A549 (cell line): ENCODE data around the gene RSAD1. TPM values are rescaled to one million over a fixed set of nuclear protein-coding genes. Genes with fewer than 3 reads are reported as not detected.

Source experiments
- ATAC-seq, 2 experiments: fragments of 200-7000 bp in 1 of 2; fragments of >200 bp in 1 of 2; cut with Nextera tagmentation in 1 of 2; cut with Tn5 transposase in 1 of 2; 3 replicates each; pipeline versions ENCODE4 v1.8.0 to v1.9.1; 2018 to 2020; ENCODE audit warnings: mild to moderate bottlenecking in 1 of 2, moderate library complexity in 1 of 2
- CTCF ChIA-PET: fragments of 300-600 bp; sonication (Branson Sonifier 250); formaldehyde crosslinking; extraction: SDS; loops from one replicate; lab custom pipeline; 2021; ENCODE audit warnings: antibody characterized with exemption, inconsistent platforms; lab: Yijun Ruan, JAX
- POLR2A ChIA-PET: fragments of 350-600 bp; formaldehyde crosslinking; extraction: SDS; loops from one replicate; lab custom pipeline; 2021; ENCODE audit warnings: antibody characterized with exemption, inconsistent platforms; lab: Yijun Ruan, JAX
- DNase-seq, 2 experiments: peaks; one replicate each; pipeline versions ENCODE4 v3.0.0 to v3.0.0-alpha.2; 2011 to 2016; ENCODE audit warnings: low read depth in 1 of 2, low spot score in 1 of 2
- FAIRE-seq: peaks from 2 replicates; lab custom pipeline; 2011; peaks lifted over from hg19 to GRCh38; lab: Jason Lieb, UNC
- H3K27ac ChIP-seq, 2 experiments: fragments of >200 bp; sonication (Bioruptor Twin); formaldehyde crosslinking; 3 replicates each; pipeline ENCODE4 v1.5.1; 2016 to 2017
- H3K4me1 ChIP-seq: fragments of >200 bp; sonication (Bioruptor Twin); formaldehyde crosslinking; 3 replicates; pipeline ENCODE4 v1.6.1; 2016
- H3K4me2 ChIP-seq: fragments of >200 bp; sonication (Bioruptor Twin); formaldehyde crosslinking; 3 replicates; pipeline ENCODE4 v1.6.1; 2016
- H3K4me3 ChIP-seq: fragments of >200 bp; sonication (Bioruptor Twin); formaldehyde crosslinking; 3 replicates; pipeline ENCODE4 v1.5.1; 2016
- H3K9me3 ChIP-seq: fragments of >200 bp; sonication (Bioruptor Twin); formaldehyde crosslinking; 3 replicates; pipeline ENCODE4 v1.6.1; 2016
- ATOH8 ChIP-seq: fragments of 250-450 bp; sonication (Bioruptor Pico); IDR thresholded peaks from 2 replicates; pipeline ENCODE4 v1.5.0; 2020; ENCODE audit warnings: low read depth, mild to moderate bottlenecking, moderate library complexity
- BHLHE40 ChIP-seq: IDR thresholded peaks from 2 replicates; pipeline ENCODE4 v1.6.1; 2012; ENCODE audit warnings: low read depth, low read length, inconsistent platforms
- CEBPB ChIP-seq, 2 experiments: fragments of >200 bp in 1 of 2; sonication (Bioruptor Twin) in 1 of 2; formaldehyde crosslinking in 1 of 2; IDR thresholded peaks; 2 replicates each; pipeline ENCODE4 v1.6.1; 2012 to 2016
- CTCF ChIP-seq: fragments of >200 bp; sonication (Bioruptor Twin); formaldehyde crosslinking; IDR thresholded peaks from 3 replicates; pipeline ENCODE4 v1.5.1; 2016
- E2F6 ChIP-seq: IDR thresholded peaks from 2 replicates; pipeline ENCODE4 v1.6.1; 2012; ENCODE audit warnings: low read depth, borderline replicate concordance
- ESRRA ChIP-seq: fragments of 150-350 bp; IDR thresholded peaks from 2 replicates; pipeline ENCODE4 v1.6.1; 2014; ENCODE audit warnings: mild to moderate bottlenecking, low read length, borderline replicate concordance
- FOSL2 ChIP-seq, 2 experiments: fragments of 450-650 bp in 1 of 2; fragments of >200 bp in 1 of 2; sonication (Bioruptor Twin) in 1 of 2; formaldehyde crosslinking; IDR thresholded peaks; 2 replicates each; pipeline versions ENCODE4 v1.5.0 to v1.6.1; 2016 to 2020; ENCODE audit warnings: mild to moderate bottlenecking in 1 of 2, moderate library complexity in 1 of 2
- HES2 ChIP-seq: fragments of >200 bp; sonication (Bioruptor Twin); formaldehyde crosslinking; IDR thresholded peaks from 2 replicates; pipeline ENCODE4 v1.6.1; 2016
- JUN ChIP-seq, 2 experiments: fragments of >200 bp; sonication (Bioruptor Twin); formaldehyde crosslinking; IDR thresholded peaks; 2 replicates in 1 of 2; 3 replicates in 1 of 2; pipeline ENCODE4 v1.6.1; 2016 to 2017
- KDM1A ChIP-seq: fragments of 200-600 bp; sonication (generic); IDR thresholded peaks from 2 replicates; pipeline ENCODE4 v1.6.1; 2016; ENCODE audit warnings: low read depth, mild to moderate bottlenecking
- KDM5A ChIP-seq: fragments of 200-600 bp; sonication (generic); IDR thresholded peaks from 2 replicates; pipeline ENCODE4 v1.6.1; 2016; ENCODE audit warnings: antibody characterized with exemption, mild to moderate bottlenecking
- NFE2L2 ChIP-seq: fragments of 150-350 bp; conservative IDR thresholded peaks from 2 replicates; pipeline ENCODE4 v1.6.1; 2014; ENCODE audit warnings: low read length
- POLR2AphosphoS2 ChIP-seq: conservative IDR thresholded peaks from 2 replicates; pipeline ENCODE4 v1.6.1; 2012; ENCODE audit warnings: low read length, improper control_type of control experiment, inconsistent platforms
- RCOR1 ChIP-seq: fragments of 150-350 bp; IDR thresholded peaks from 2 replicates; pipeline ENCODE4 v1.6.1; 2014; ENCODE audit warnings: antibody characterized with exemption, low read length, low read depth
- REST ChIP-seq: fragments of 200-600 bp; sonication (generic); IDR thresholded peaks from 2 replicates; pipeline ENCODE4 v1.6.1; 2016; ENCODE audit warnings: antibody characterized with exemption, mild to moderate bottlenecking, moderate library complexity
- RFX5 ChIP-seq: fragments of 450-650 bp; IDR thresholded peaks from 2 replicates; pipeline ENCODE4 v1.7.1; 2014; ENCODE audit warnings: antibody characterized with exemption, mild to moderate bottlenecking, moderate library complexity
- RNF2 ChIP-seq: fragments of 200-600 bp; sonication (generic); IDR thresholded peaks from 2 replicates; pipeline ENCODE4 v1.6.1; 2016; ENCODE audit warnings: low read depth, mild to moderate bottlenecking, antibody characterized with exemption, moderate library complexity, borderline replicate concordance
- SREBF2 ChIP-seq: fragments of 450-650 bp; IDR thresholded peaks from 2 replicates; pipeline ENCODE4 v1.6.1; 2014; ENCODE audit warnings: mild to moderate bottlenecking, moderate library complexity
- USF2 ChIP-seq: fragments of 450-650 bp; IDR thresholded peaks from 2 replicates; pipeline ENCODE4 v1.6.1; 2014; ENCODE audit warnings: antibody characterized with exemption
- ZFP36 ChIP-seq: fragments of 450-650 bp; IDR thresholded peaks from 2 replicates; pipeline ENCODE4 v1.6.1; 2014; ENCODE audit warnings: borderline replicate concordance; ENCODE audit not compliant: partially characterized antibody
- whole genome bisulfite sequencing: methylation state at CpG from one replicate; pipeline ENCODE4 v1.1.6; 2017; ENCODE audit errors: missing lambda C conversion rate; 5-methylcytosine and 5-hydroxymethylcytosine counted together
- polyA plus RNA-seq, 4 experiments: library from polyadenylated mRNA; depleted of rRNA in 3 of 4; stranded (reverse); fragments of >200 nt; fragmentation: RNase III in 1 of 4; extraction: RNeasy Plus Mini Kit Qiagen cat#74134 plus additional on column Dnase treatment in 1 of 4; gene quantifications; 2 replicates in 3 of 4; 3 replicates in 1 of 4; pipeline ENCODE4 v1.2.3, GENCODE V29; 2011 to 2017

The RSAD1 gene
- polyA plus RNA-seq, 2 of the 4 experiments (the other 2 are of a cell fraction): 38.2 to 42.0 TPM

GRCh38 chr17:50470426-50470825 is 8.2 kb upstream of the RSAD1 start:
- FAIRE-seq: no peak
- Histone ChIP-seq H3K9me3 (no peaks in the 10 kb centered on the region), H3K4me1 (peaks cover 16% of the 10 kb centered on the region), H3K4me2 (no peak overlapping the region), H3K27ac (no peak overlapping the region), H3K4me3 (no peak overlapping the region)
- POLR2A ChIA-PET: no interaction called here
- CTCF ChIA-PET: interaction anchor here (0.8 to 19.6 kb wide), 6 partner anchors 5 to 372 kb away, joined by 3 to 238 read pairs (median 32); partner anchors contain the start of genes CHAD and RSAD1
- no peak for DNase-seq
- TF ChIP-seq SREBF2: no peak
- TF ChIP-seq HES2: no peak
- TF ChIP-seq RCOR1: no peak
- WGBS: 69% methylated on average over 6 of the region's 6 CpGs
- no peak for ATAC-seq

- POLR2A ChIA-PET: interaction anchor here (2.5 kb wide), 1 partner anchor 74 kb away, joined by 7 read pairs; the partner anchor contains the start of gene LRRC59
- 86% methylated on average over 22 of the region's 22 CpGs for WGBS
- Histone ChIP-seq H3K4me1 (peaks cover 14% of the 10 kb centered on the region), H3K9me3 (no peaks in the 10 kb centered on the region), H3K4me3 (no peak overlapping the region), H3K4me2 (no peak overlapping the region), H3K27ac (no peak overlapping the region)
- CTCF ChIA-PET: interaction anchor here (0.9 to 19.6 kb wide), 13 partner anchors 4 to 371 kb away, joined by 3 to 238 read pairs (median 8); partner anchors contain the start of genes CHAD, LRRC59 and RSAD1
- FAIRE-seq (no peak), ATAC-seq (no peak), DNase-seq (no peak)
- TF ChIP-seq CEBPB (IDR thresholded peaks at IDR 0.05) (no peak), RFX5 (no peak), USF2 (no peak), JUN (IDR thresholded peaks at IDR 0.05) (no peak), NFE2L2 (no peak), CTCF (no peak), POLR2AphosphoS2 (no peak), RCOR1 (no peak)
Measured at GRCh38 chr17:50471009-50471905, 7.4 kb upstream of the RSAD1 start.

- Histone ChIP-seq H3K27ac (no peak overlapping the region), H3K4me2 (no peak overlapping the region), H3K4me1 (peaks cover 4% of the 10 kb centered on the region), H3K9me3 (no peaks in the 10 kb centered on the region), H3K4me3 (no peak overlapping the region)
- no peak for FAIRE-seq
- no peak for DNase-seq
- no peak; a peak in 1 of 6 replicates for ATAC-seq
- CTCF ChIA-PET: interaction anchor here (0.6 to 10.0 kb wide), 20 partner anchors 11 to 416 kb away, joined by 3 to 238 read pairs (median 4); partner anchors contain the start of genes CHAD and LRRC59
- POLR2A ChIA-PET: interaction anchor here (2.5 kb wide), 1 partner anchor 75 kb away, joined by 7 read pairs; the partner anchor contains the start of gene LRRC59
- 90% methylated on average over 10 of the region's 10 CpGs for WGBS
- no peak for TF ChIP-seq REST
- TF ChIP-seq ZFP36: no peak
- TF ChIP-seq ATOH8 (CRISPR knock-in tag): no peak
- no peak for TF ChIP-seq BHLHE40
- TF ChIP-seq KDM1A: no peak
- no peak for TF ChIP-seq FOSL2 (IDR thresholded peaks at IDR 0.05)
- no peak for TF ChIP-seq FOSL2 (CRISPR knock-in tag; IDR thresholded peaks at IDR 0.05)
- no peak for TF ChIP-seq E2F6
- no peak for TF ChIP-seq RNF2
- no peak for TF ChIP-seq KDM5A
- no peak for TF ChIP-seq ESRRA
- TF ChIP-seq USF2: no peak
Measured at GRCh38 chr17:50472286-50472685, 6.4 kb upstream of the RSAD1 start.
